HCT116 (cell line): ENCODE measurements around the gene SCNN1B. TPM values are rescaled to one million over a fixed set of nuclear protein-coding genes. Genes with fewer than 3 reads are reported as not detected.

ENCODE experiments used
- ATAC-seq: fragments of 200-7000 bp; cut with Tn5 transposase; 2 replicates; pipeline ENCODE4 v1.9.1; 2020; ENCODE audit warnings: mild to moderate bottlenecking, moderate library complexity
- BruUV-seq: library from RNA; stranded (reverse); fragments of 400-500 nt; replicated peaks from 2 replicates; lab custom pipeline; 2021; lab: Mats Ljungman, UMichigan
- CTCF ChIA-PET: fragments of 300-600 bp; sonication (Branson Sonifier 250); formaldehyde crosslinking; loops from one replicate; lab custom pipeline; 2021; ENCODE audit warnings: antibody characterized with exemption; lab: Charles Lee
- POLR2A ChIA-PET: fragments of 300-600, 350-600 bp; sonication (Branson Sonifier 250); formaldehyde crosslinking; loops from one replicate; lab custom pipeline; 2021; ENCODE audit warnings: antibody characterized with exemption; lab: Charles Lee
- RAD21 ChIA-PET, 2 experiments: fragments of 300-600 bp; sonication (Branson Sonifier 250); formaldehyde crosslinking; loops; one replicate each; lab custom pipeline; 2023; ENCODE audit warnings: low total read pairs in 2 of 2; ENCODE audit not compliant: uncharacterized antibody in 2 of 2, unreplicated experiment in 2 of 2, low non-redundant PET in 1 of 2; lab: Charles Lee
- DNase-seq: peaks from one replicate; pipeline ENCODE4 v3.0.0-alpha.2; 2010; ENCODE audit warnings: low read depth, low spot score
- H2AFZ ChIP-seq: fragments of 200-600 bp; shearing (Covaris generic), sonication (generic); 2 replicates; pipeline ENCODE4 v1.6.1; 2017; ENCODE audit warnings: low read depth, mixed run types, mixed read lengths, antibody characterized with exemption, low read length; ENCODE audit not compliant: poor library complexity, severe bottlenecking
- H3K27ac ChIP-seq: 2 replicates; pipeline ENCODE4 v1.5.1; 2012; ENCODE audit warnings: low read depth, low read length
- H3K27me3 ChIP-seq: fragments of 200-600 bp; sonication (generic); 2 replicates; pipeline ENCODE4 v1.6.1; 2016; ENCODE audit warnings: mixed run types, low read length, mixed read lengths; ENCODE audit not compliant: insufficient read depth
- H3K36me3 ChIP-seq, 2 experiments: fragments of 200-500 bp in 1 of 2; fragments of 200-600 bp in 1 of 2; sonication (Bioruptor generic) in 1 of 2; sonication (generic) in 1 of 2; 2 replicates each; pipeline versions ENCODE4 v1.5.1 to v1.6.1; 2014 to 2016; ENCODE audit warnings: low read length in 2 of 2, inconsistent platforms in 1 of 2, mixed read lengths in 1 of 2, mixed run types in 1 of 2; ENCODE audit not compliant: insufficient read depth in 2 of 2, control insufficient read depth in 1 of 2
- H3K4me1 ChIP-seq, 2 experiments: fragments of 200-600 bp in 1 of 2; sonication (generic) in 1 of 2; 2 replicates each; pipeline versions ENCODE4 v1.5.1 to v1.6.1; 2012 to 2017; ENCODE audit warnings: low read length in 2 of 2, inconsistent platforms in 1 of 2, mild to moderate bottlenecking in 1 of 2, mixed read lengths in 1 of 2, mixed run types in 1 of 2, moderate library complexity in 1 of 2; ENCODE audit not compliant: insufficient read depth in 2 of 2, control insufficient read depth in 1 of 2
- H3K4me2 ChIP-seq: fragments of 200-600 bp; sonication (generic); 2 replicates; pipeline ENCODE4 v1.6.1; 2017; ENCODE audit warnings: mixed run types, low read length, mixed read lengths
- H3K4me3 ChIP-seq, 2 experiments: fragments of 200-600 bp in 1 of 2; sonication (generic) in 1 of 2; replicated peaks in 1 of 2; 2 replicates each; pipeline ENCODE4 v1.5.1; 2011 to 2016; ENCODE audit warnings: low read length in 2 of 2, control low read depth in 1 of 2, low read depth in 1 of 2, mild to moderate bottlenecking in 1 of 2, mixed read lengths in 1 of 2, mixed run types in 1 of 2
- H3K79me2 ChIP-seq: fragments of 200-600 bp; sonication (generic); 2 replicates; pipeline ENCODE4 v1.6.1; 2017; ENCODE audit warnings: mild to moderate bottlenecking, mixed run types, low read length, moderate library complexity, mixed read lengths; ENCODE audit not compliant: insufficient read depth
- H3K9ac ChIP-seq: fragments of 200-600 bp; sonication (generic); 2 replicates; pipeline ENCODE4 v1.6.1; 2016; ENCODE audit warnings: low read length, mixed read lengths
- H3K9me2 ChIP-seq: fragments of 200-600 bp; sonication (generic), shearing (Covaris generic); 2 replicates; pipeline ENCODE4 v1.6.1; 2017; ENCODE audit warnings: mixed run types, mild to moderate bottlenecking, moderate library complexity; ENCODE audit not compliant: insufficient read depth
- H3K9me3 ChIP-seq, 2 experiments: fragments of 200-500 bp in 1 of 2; fragments of 200-600 bp in 1 of 2; sonication (Bioruptor generic) in 1 of 2; sonication (generic) in 1 of 2; 2 replicates each; pipeline ENCODE4 v1.6.1; 2014 to 2017; ENCODE audit warnings: low read length in 2 of 2, mixed read lengths in 2 of 2, inconsistent platforms in 1 of 2, low read depth in 1 of 2, mild to moderate bottlenecking in 1 of 2, mixed run types in 1 of 2, moderate library complexity in 1 of 2; ENCODE audit not compliant: control insufficient read depth in 1 of 2, insufficient read depth in 1 of 2
- H4K20me1 ChIP-seq: fragments of 200-600 bp; sonication (generic), shearing (Covaris generic); 2 replicates; pipeline ENCODE4 v1.6.1; 2017; ENCODE audit warnings: mixed run types, mild to moderate bottlenecking, moderate library complexity; ENCODE audit not compliant: insufficient read depth
- ATF3 ChIP-seq: IDR thresholded peaks from 2 replicates; pipeline ENCODE4 v1.6.1; 2012
- CBX3 ChIP-seq: IDR thresholded peaks from 2 replicates; pipeline ENCODE4 v1.6.1; 2012; ENCODE audit warnings: low read depth
- CTCF ChIP-seq, 3 experiments: fragments of 200-600 bp in 1 of 3; sonication (generic) in 1 of 3; IDR thresholded peaks in 2 of 3; conservative IDR thresholded peaks in 1 of 3; 2 replicates each; pipeline ENCODE4 v1.5.1; 2012 to 2017; ENCODE audit warnings: low read depth in 2 of 3, low read length in 2 of 3, antibody characterized with exemption in 1 of 3, borderline replicate concordance in 1 of 3, control low read depth in 1 of 3, mild to moderate bottlenecking in 1 of 3, mixed read lengths in 1 of 3, mixed run types in 1 of 3, moderate library complexity in 1 of 3; ENCODE audit not compliant: insufficient read depth in 1 of 3
- ELF1 ChIP-seq: IDR thresholded peaks from 2 replicates; pipeline ENCODE4 v1.6.1; 2012; ENCODE audit warnings: low read depth, borderline replicate concordance
- EZH2 ChIP-seq: fragments of 200-600 bp; sonication (generic); IDR thresholded peaks from 2 replicates; pipeline ENCODE4 v1.6.1; 2017; ENCODE audit warnings: antibody characterized with exemption, mixed run types
- JUND ChIP-seq: IDR thresholded peaks from 2 replicates; pipeline ENCODE4 v1.6.1; 2012
- POLR2AphosphoS5 ChIP-seq: IDR thresholded peaks from 2 replicates; pipeline ENCODE4 v1.6.1; 2011; ENCODE audit warnings: mild to moderate bottlenecking, low read depth, low read length, moderate library complexity
- REST ChIP-seq: IDR thresholded peaks from 2 replicates; pipeline ENCODE4 v1.6.1; 2012; ENCODE audit warnings: low read depth
- SP1 ChIP-seq: IDR thresholded peaks from 2 replicates; pipeline ENCODE4 v1.6.1; 2012; ENCODE audit warnings: low read depth
- SRF ChIP-seq: IDR thresholded peaks from 2 replicates; pipeline ENCODE4 v1.6.1; 2012; ENCODE audit warnings: low read depth
- YY1 ChIP-seq: IDR thresholded peaks from 2 replicates; pipeline ENCODE4 v1.6.1; 2011; ENCODE audit warnings: low read length, low read depth, moderate library complexity, mild to moderate bottlenecking; ENCODE audit not compliant: insufficient replicate concordance; ENCODE audit errors: extremely low read depth
- ZBTB33 ChIP-seq: IDR thresholded peaks from 2 replicates; pipeline ENCODE4 v1.6.1; 2011; ENCODE audit warnings: mild to moderate bottlenecking, low read length, moderate library complexity; ENCODE audit not compliant: insufficient replicate concordance; ENCODE audit errors: extremely low read depth
- intact Hi-C: fragments of 100-400 bp; cut with micrococcal nuclease; formaldehyde crosslinking; loops from 2 replicates; pipeline ENCODE4 v1.10.0; 2022
- total RNA-seq: library from RNA; stranded (reverse); gene quantifications from one replicate; pipeline ENCODE4 v1.2.1, GENCODE V29; 2021; ENCODE audit not compliant: unreplicated experiment

SCNN1B gene
- total RNA-seq, 1 experiment from 2014 or later = 0.37 TPM

- ChIA-PET RAD21 (no interaction called here), CTCF (no interaction called here), POLR2A (no interaction called here)
- no peak overlapping the region for H3K4me3 ChIP-seq
- BruUV-seq = no TSS peak
- TF ChIP-seq ZBTB33 (no peak), EZH2 (no peak), ATF3 (no peak), ELF1 (no peak), YY1 (no peak), SP1 (no peak), CBX3 (no peak), JUND (no peak)
- H3K4me1 ChIP-seq = no peaks in the 10 kb centered on the region
- H3K4me2 ChIP-seq = no peak overlapping the region
- DNase-seq (no peak), ATAC-seq (no peak)
- H3K27ac ChIP-seq = no peak overlapping the region
- no peak overlapping the region for H3K9ac ChIP-seq
- no peaks in the 10 kb centered on the region for H4K20me1 ChIP-seq
- no peaks in the 10 kb centered on the region for H3K9me3 ChIP-seq
- H2AFZ ChIP-seq = no peak overlapping the region
- 0 out of 4 replicates have a peak, but pooled peaks cover 0 to 3% of the 10 kb centered on the region in 2 experiments for H3K36me3 ChIP-seq
- H3K79me2 ChIP-seq = no peaks in the 10 kb centered on the region
- intact Hi-C loops = no loop called here
- no peaks in the 10 kb centered on the region for H3K27me3 ChIP-seq
- H3K9me2 ChIP-seq = no peaks in the 10 kb centered on the region
Observed at GRCh38 chr16:23384878-23385277, 82.8 kb downstream of the SCNN1B start.

GRCh38 chr16:23385441-23385840, 83.3 kb downstream of the SCNN1B start:
- ChIA-PET CTCF (no interaction called here), RAD21 (no interaction called here), POLR2A (no interaction called here)
- Histone ChIP-seq H3K4me3 (no peak overlapping the region), H3K27ac (no peak overlapping the region), H3K9ac (no peak overlapping the region), H3K36me3 (0 out of 4 replicates have a peak, but pooled peaks cover 0 to 3% of the 10 kb centered on the region in 2 experiments), H3K4me1 (no peaks in the 10 kb centered on the region), H3K9me2 (no peaks in the 10 kb centered on the region), H3K79me2 (no peaks in the 10 kb centered on the region), H3K9me3 (no peaks in the 10 kb centered on the region), H4K20me1 (no peaks in the 10 kb centered on the region), H3K4me2 (no peak overlapping the region), H2AFZ (no peak overlapping the region), H3K27me3 (no peaks in the 10 kb centered on the region)
- DNase-seq (no peak), ATAC-seq (no peak)
- TF ChIP-seq SP1 (no peak), REST (no peak), POLR2AphosphoS5 (no peak), EZH2 (no peak), SRF (no peak), CTCF (IDR thresholded peaks at IDR 0.05 in 2 of 3, conservative IDR thresholded peaks at IDR 0.05 in 1 of 3; ENCODE audit: borderline replicate concordance in 1 of 3, insufficient read depth in 1 of 3, low read depth in 2 of 3, low read length in 2 of 3) (no peak)
- intact Hi-C loops = no loop called here
- BruUV-seq = no TSS peak
